Articular chondrocyte of knee joint (primary cell): ENCODE results near the gene TRANK1. TPM values are rescaled to one million over a fixed set of nuclear protein-coding genes. Genes with fewer than 3 reads are reported as not detected.

ENCODE experiments used
- small RNA-seq: library from RNA; depleted of rRNA; stranded (forward); fragments of <200 nt; gene quantifications from one replicate; pipeline ENCODE3, GENCODE V24; 2012
- total RNA-seq: library from RNA; depleted of rRNA; stranded (reverse); fragments of >200 nt; gene quantifications from 2 replicates; pipeline ENCODE4 v1.2.3, GENCODE V29; 2012

Gene TRANK1
- total RNA-seq, result 24.8 and 28.1 TPM in 2 replicates

GRCh38 chr3:36944641-36945270, at the start of gene TRANK1:
Gene TRANK1 (minus strand): TSS chr3:36945054. CDS start chr3:36944809, 245 bp downstream.

DNA sequence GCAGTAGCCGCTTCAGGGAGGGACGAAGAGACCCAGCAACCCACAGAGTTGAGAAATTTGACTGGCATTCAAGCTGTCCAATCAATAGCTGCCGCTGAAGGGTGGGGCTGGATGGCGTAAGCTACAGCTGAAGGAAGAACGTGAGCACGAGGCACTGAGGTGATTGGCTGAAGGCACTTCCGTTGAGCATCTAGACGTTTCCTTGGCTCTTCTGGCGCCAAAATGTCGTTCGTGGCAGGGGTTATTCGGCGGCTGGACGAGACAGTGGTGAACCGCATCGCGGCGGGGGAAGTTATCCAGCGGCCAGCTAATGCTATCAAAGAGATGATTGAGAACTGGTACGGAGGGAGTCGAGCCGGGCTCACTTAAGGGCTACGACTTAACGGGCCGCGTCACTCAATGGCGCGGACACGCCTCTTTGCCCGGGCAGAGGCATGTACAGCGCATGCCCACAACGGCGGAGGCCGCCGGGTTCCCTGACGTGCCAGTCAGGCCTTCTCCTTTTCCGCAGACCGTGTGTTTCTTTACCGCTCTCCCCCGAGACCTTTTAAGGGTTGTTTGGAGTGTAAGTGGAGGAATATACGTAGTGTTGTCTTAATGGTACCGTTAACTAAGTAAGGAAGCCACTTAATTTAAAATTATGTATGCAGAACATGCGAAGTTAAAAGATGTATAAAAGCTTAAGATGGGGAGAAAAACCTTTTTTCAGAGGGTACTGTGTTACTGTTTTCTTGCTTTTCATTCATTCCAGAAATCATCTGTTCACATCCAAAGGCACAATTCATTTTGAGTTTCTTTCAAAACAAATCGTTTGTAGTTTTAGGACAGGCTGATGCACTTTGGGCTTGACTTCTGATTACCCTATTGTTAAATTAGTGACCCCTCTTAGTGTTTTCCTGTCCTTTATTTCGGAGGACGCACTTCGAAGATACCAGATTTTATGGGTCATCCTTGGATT, 48.8 kb upstream of the TRANK1 start, which contains the start of gene MLH1:
TSS of gene MLH1 (plus strand) at position 193 of the 958 bp plus-strand sequence. CDS start at position 223, 30 bp downstream.

GRCh38 chr3:36992806-36993325, 48.0 kb upstream of the TRANK1 start, which contains the start of gene EPM2AIP1:
Gene EPM2AIP1 (minus strand): TSS chr3:36993131. CDS start chr3:36993077, 54 bp downstream.

Small RNA genes within 50 kb of the gene (small RNA-seq; reads per million reads assigned to genes)
- not detected for gene RNU6ATAC4P

Other genes starting within 250 kb of the TRANK1 start
- not detected in 2 replicates for gene DCLK3, start 180.5 kb downstream of the TRANK1 start, total RNA-seq
- 26.5 and 37.8 TPM in 2 replicates for gene EPM2AIP1, start 48.1 kb upstream of the TRANK1 start, total RNA-seq
- 49.2 and 55.9 TPM in 2 replicates for gene MLH1, start 48.5 kb upstream of the TRANK1 start, total RNA-seq
- 72.1 and 88.5 TPM in 2 replicates for gene LRRFIP2, start 229.5 kb upstream of the TRANK1 start, total RNA-seq